NK-92 treated with Interleukin-12 subunit alpha and Interleukin-12 subunit beta, amount 100 ng/mL, for 24 hours (cell line): ENCODE measurements around the gene TMEFF2.
"Not testable (repeated sequence)": the region's sequence is repeated elsewhere in the genome, so short reads cannot be mapped to it uniquely, and the experiment has no call there.

Source experiments
- DNase-seq: peaks from one replicate; lab custom pipeline; 2025; lab: John Stamatoyannopoulos, UW

TMEFF2 gene

GRCh38 chr2:192128655-192129054 lies 66.1 kb downstream of the TMEFF2 start:
- DNase-seq: no peak

GRCh38 chr2:192127434-192127833 lies 67.3 kb downstream of the TMEFF2 start:
- DNase-seq: no peak

DNA sequence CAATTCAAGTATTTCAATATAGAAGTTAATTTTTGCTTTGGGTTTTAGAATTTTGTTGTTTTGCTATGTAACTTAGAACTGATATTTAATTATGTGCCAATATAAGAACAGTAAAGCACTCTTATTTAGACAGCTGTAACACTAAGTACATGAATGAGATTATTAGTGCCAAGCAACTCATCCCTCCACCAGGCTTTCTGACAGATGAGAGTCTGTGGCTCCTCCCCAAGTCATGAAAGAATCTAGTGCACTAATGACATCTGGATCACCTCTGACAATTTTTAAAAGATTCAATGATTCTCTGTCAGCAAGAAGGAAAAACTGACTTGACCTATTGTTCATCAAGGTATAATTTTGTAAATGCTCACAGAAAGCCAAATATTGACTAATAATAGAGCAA lies 67.8 kb downstream of the TMEFF2 start:
- DNase-seq: no peak

GRCh38 chr2:192126426-192126825 lies 68.3 kb downstream of the TMEFF2 start:
- no peak for DNase-seq

- DNase-seq: no peak
Measured at GRCh38 chr2:192124571-192124970, 70.2 kb downstream of the TMEFF2 start.

DNA sequence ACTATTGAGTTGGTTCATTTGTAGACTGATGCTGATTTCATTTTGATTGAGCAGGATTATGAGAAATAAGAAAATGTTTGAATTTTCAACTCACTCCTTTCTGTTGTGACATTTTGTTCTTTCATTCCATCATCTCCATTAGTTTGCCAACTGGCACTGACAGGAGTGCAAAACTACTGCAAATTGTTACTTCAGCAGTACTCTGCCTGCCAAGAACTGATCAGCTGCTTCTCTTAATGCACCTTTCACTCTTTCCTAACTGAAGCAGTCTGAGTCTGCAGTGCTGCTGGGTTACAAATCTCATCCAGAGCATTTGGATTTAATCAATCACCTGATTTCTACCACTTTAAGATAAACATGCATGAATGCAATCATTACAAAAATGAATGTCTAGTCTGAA lies 70.9 kb downstream of the TMEFF2 start:
- DNase-seq: no peak

DNA sequence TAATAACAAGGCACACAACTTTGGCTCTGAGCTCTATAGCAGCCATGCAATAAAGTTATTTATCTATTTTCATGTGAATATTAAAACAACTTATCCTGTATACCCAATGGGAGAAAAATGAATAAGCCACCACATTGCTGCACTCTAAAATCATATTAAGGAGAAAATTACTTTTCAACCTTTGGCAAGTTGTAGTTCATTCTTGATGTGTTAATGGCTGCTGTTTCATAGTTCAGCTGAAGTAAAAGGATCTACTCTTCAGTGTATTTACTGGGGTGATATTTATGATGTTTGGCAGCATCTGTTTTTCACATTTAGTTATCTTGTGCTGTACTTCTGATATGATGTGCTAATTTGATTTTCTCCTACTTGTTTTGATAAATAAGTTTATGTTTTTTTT lies 71.8 kb downstream of the TMEFF2 start:
- DNase-seq: no peak

GRCh38 chr2:192122141-192122540 lies 72.6 kb downstream of the TMEFF2 start:
- DNase-seq: no peak

GRCh38 chr2:192119536-192119935 lies 75.2 kb downstream of the TMEFF2 start:
- no peak for DNase-seq

- DNase-seq: no peak
Measured at GRCh38 chr2:192117705-192118104, 77.0 kb downstream of the TMEFF2 start.

DNA sequence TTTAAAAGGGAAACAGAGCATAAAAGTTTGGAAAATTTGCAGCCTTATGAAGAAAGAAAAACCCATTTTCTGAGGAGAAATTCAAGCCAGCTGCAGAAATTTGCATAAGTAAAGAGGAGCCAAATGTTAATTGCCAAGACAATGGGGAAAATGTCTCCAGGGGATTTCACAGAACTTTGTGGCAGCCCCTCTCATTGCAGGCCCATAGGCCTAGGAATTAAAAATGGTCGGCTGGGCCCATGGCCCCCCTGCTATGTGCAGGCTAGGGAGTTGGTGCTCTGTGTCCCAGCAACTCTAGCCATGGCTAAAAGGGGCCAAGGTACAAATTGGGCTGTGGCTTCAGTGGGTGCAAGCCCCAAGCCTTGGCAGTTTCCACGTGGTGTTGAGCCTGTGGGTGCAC lies 83.2 kb downstream of the TMEFF2 start:
- DNase-seq: not testable (repeated sequence)

GRCh38 chr2:192099742-192100141 lies 95.0 kb downstream of the TMEFF2 start:
- no peak for DNase-seq

GRCh38 chr2:192098814-192099491 lies 95.8 kb downstream of the TMEFF2 start:
- no peak for DNase-seq

GRCh38 chr2:192091476-192091875 lies 103.3 kb downstream of the TMEFF2 start:
- DNase-seq: no peak

DNA sequence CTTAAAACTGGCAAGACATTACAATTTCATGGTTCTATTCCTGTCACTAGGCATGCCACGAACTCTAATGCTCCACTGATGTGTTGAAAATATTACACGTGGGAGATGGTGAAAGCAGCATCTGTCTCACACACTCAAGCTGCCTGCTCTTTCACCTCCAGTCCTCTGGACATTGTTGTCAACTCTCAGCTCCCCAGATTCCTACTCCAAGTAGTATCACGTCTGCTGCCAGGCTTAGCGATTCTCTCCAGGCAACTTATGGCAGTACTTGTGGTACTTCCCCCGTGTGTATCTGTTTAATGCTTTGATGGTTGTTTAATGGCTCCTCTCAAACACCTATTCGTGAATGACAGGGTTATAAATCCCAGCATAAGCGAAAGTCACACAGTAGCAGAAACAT lies 103.8 kb downstream of the TMEFF2 start:
- DNase-seq: no peak

- no peak for DNase-seq
Measured at GRCh38 chr2:192087398-192087958, 107.3 kb downstream of the TMEFF2 start.

DNA sequence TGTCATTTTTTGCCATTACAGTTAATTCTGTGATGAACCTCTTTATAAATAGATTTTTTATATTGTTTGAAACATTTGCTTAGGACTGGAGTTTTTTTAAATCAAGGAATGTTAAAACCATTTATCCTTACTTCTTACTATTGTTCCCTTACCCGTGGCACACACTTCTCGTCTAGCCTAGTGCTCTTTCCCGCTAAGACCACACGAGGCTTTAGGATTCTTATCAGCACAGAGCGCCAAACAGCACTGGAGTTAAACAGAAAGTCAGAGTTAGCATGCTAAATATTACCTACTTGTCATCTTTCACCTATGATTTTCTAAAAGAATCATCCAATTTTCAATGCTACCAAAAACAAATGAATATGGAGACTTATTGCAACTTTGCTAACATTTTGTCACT lies 112.6 kb downstream of the TMEFF2 start:
- no peak for DNase-seq

DNA sequence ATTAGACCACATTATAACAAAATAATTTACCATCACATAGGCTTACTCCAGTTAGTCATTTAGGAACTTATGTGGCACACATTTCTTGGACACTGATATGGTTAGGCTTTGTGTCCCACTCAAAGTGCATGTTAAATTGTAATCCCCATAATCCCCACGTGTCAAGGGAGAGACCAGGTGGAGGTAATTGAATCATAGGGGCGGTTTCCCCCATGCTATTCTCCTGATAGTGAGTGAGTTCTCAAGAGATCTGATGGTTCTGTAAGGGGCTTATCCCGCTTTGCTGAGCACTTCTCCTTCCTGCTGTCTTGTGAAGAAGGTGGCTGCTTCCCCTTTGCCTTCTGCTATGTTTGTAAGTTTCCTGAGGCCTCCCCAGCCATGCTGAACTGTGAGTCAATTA lies 114.6 kb downstream of the TMEFF2 start:
- DNase-seq: not testable (repeated sequence)

DNA sequence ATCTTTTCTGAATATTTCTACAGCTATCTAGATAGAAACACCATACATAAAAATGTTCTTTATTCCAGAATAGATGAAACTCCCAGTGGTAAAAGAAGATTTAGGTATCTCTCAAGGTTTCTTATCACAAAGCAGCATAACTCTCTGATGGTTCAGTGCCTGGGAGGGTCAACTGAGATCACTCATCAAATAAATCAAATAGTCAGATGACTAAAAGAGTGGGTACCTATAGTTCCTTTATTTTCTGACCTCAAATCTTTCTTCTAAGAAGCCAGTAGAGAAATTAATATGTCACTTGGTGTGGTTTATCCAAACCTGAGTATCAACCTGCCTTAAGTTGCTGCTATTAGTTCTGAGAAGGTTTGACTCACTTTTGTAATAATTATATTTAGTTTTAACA lies 120.9 kb downstream of the TMEFF2 start:
- DNase-seq: no peak

DNA sequence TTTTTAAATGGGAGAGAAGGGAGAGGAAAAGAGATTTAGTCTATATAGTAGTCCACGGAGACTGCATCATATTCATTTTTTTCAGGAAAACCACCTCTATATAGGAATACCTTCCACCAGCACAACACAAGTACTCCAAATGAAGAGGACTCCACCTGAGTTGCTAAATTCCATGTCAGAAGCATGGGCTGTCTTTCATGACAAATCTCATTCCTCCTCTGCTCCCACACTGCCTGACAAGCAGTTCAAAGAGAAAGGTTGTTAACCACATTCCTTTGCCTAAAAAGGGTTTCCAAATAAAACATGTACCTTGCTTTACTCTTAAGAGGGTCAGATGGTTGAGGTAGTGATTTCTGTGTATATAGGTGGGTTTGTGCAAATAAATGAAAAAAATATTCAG lies 122.0 kb downstream of the TMEFF2 start:
- no peak for DNase-seq

DNA sequence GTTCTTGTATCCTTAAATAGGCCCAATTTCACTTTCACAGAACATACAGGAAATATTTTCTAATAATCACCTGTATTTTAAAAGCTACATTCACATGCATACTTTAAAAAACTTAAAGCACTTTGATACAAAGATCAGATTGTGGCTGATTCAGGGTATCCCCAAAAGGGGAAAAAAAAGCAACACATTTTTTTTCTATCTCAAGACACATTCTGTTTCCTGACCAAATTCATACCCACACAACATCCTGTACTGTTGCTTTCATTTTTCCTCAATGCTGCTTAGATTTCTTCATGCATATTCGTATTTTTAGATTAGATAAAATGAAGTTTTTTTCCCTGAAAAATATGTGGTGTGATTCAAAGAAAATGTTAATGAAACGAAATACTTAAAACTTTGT lies 122.5 kb downstream of the TMEFF2 start:
- no peak for DNase-seq

GRCh38 chr2:192070099-192070498 lies 124.6 kb downstream of the TMEFF2 start:
- no peak for DNase-seq

DNA sequence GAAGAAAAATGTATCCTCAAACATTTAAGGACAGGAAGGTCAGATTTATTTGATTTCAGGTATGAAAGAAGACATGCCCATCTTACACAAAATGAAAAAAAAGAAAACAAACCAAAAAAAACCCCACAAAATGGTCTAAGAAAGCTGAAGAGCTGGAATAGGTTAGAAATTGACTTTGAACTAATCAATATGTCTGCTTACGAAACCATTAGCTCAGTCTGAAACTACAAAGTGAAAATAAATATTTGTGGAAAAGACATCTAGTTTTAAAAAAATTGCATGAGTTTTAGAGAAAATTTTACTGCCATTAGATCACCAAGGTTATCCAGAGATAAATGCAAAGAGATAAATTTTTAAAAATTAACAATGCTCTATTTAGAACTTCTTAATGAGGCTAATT lies 125.3 kb downstream of the TMEFF2 start:
- no peak for DNase-seq

DNA sequence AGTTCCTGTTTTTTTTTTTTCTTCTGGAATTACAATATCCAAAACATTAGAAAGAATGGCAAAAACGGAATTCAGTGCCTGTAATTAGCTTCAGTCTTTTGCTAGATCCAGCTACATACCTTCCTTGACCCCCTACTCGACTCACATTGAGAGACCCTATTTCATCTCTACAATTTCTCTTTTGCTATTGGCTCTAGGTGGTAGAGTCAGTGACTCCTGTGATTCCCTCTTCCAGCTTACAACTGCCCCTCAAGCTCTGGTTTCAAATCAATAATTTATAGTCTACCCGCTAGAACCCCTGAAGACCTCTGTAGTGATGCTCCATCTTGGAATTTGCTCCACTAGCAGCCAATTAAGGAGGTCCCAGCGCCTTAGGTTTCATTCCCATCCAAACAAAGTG lies 125.8 kb downstream of the TMEFF2 start:
- no peak for DNase-seq
